ENCODE data around the gene B4GALT7.
"Not testable (repeated sequence)": the region's sequence is repeated elsewhere in the genome, so short reads cannot be mapped to it uniquely, and the experiment has no call there.

GRCh38 chr5:177559446-177559941, 40.4 kb upstream of the B4GALT7 start:
- TF ChIP-seq EZH2 (IDR thresholded peaks at IDR 0.05; ENCODE audit: borderline replicate concordance, insufficient read depth, low read length, poor library complexity, severe bottlenecking); CTCF (IDR thresholded peaks at IDR 0.05; ENCODE audit: poor library complexity, severe bottlenecking); EP300 (conservative IDR thresholded peaks at IDR 0.05; ENCODE audit: poor library complexity, severe bottlenecking); MXI1 (conservative IDR thresholded peaks at IDR 0.05; ENCODE audit: poor library complexity, severe bottlenecking); REST (IDR thresholded peaks at IDR 0.05; ENCODE audit: borderline replicate concordance); SMC3 (conservative IDR thresholded peaks at IDR 0.05; ENCODE audit: poor library complexity); TAF1 (IDR thresholded peaks at IDR 0.05; ENCODE audit: low read depth); POLR2AphosphoS5 (IDR thresholded peaks at IDR 0.05); RAD21 (conservative IDR thresholded peaks at IDR 0.05): not testable (repeated sequence)
